ENCODE measurements around the gene SYT1. TPM values are rescaled to one million over a fixed set of nuclear protein-coding genes. Genes with fewer than 3 reads are reported as not detected.

The SYT1 gene
- total and polyA plus RNA-seq, 2 experiments from 2014 or later: 48.7 to 51.7 TPM

DNA sequence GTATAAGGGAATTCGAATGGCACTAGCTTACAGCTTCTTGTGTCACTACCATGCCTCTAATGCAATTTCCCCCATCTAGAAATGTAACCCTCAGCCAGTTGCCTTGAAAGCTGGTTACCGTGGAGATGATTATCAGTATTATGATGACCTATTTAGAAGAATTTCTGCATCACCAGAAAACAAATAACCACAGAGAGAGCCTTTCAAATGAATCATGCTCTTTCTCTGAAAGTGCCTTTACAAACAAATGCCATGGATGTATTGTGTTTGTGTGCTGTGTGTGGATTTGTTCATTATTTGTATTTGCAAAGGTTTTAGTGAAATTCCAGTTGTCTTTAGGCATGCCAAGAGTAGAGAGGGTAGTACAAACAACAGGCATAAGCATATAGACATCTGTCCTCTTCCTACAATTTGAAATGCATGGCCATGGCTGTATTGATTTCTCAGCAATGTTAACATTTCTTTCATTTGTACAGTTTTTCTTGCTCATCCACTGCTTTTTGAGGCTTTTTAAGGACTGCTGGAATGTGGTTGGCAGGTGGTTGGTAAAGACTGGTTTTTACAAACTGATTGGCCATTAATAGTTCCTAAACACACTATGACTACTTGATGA is 559.6 kb downstream of the SYT1 start:
- DNase-seq (ENCODE audit: low spot score) (no peak), ATAC-seq (no peak)
- Histone ChIP-seq H3K27me3 (ENCODE audit: insufficient read depth) (no peaks in the 10 kb centered on the region), H3K79me2 (replicated peaks; ENCODE audit: insufficient read depth) (no peaks in the 10 kb centered on the region), H3K4me1 (ENCODE audit: insufficient read depth) (peaks cover 18% of the 10 kb centered on the region; the same call in 1 of the 2 replicates), H3K9me2 (ENCODE audit: insufficient read depth) (no peaks in the 10 kb centered on the region), H4K20me1 (replicated peaks; ENCODE audit: insufficient read depth) (no peaks in the 10 kb centered on the region), H3K4me3 (no peak overlapping the region), H3F3A (replicated peaks; ENCODE audit: low read depth) (no peaks in the 10 kb centered on the region), H3K36me3 (ENCODE audit: insufficient read depth) (no peaks in the 10 kb centered on the region), H3K27ac (ENCODE audit: low read depth) (no peak overlapping the region), H2AFZ (no peak overlapping the region), H3K4me2 (no peak overlapping the region)
- H3K4me3 Mint-ChIP-seq: no peak overlapping the region
- H3K9me3 Mint-ChIP-seq: no peaks in the 10 kb centered on the region
- H3K36me3 Mint-ChIP-seq (ENCODE audit: low read depth): no peaks in the 10 kb centered on the region
- H3K27me3 Mint-ChIP-seq (ENCODE audit: insufficient read depth, low read depth, poor library complexity): no peaks in the 10 kb centered on the region
- H3K4me1 Mint-ChIP-seq: peaks cover 31% of the 10 kb centered on the region
- TF ChIP-seq ZNF114 (CRISPR knock-in tag; IDR thresholded peaks at IDR 0.05): no peak
- no peak for TF ChIP-seq ZNF331 (CRISPR knock-in tag; IDR thresholded peaks at IDR 0.05; ENCODE audit: low read depth)
- no peak for TF ChIP-seq EZH2phosphoT487 (IDR thresholded peaks at IDR 0.05; ENCODE audit: unreplicated experiment)
- no peak for TF ChIP-seq CREB1 (CRISPR knock-in tag; IDR thresholded peaks at IDR 0.05; ENCODE audit: low read depth)
- no peak for TF ChIP-seq POLR2AphosphoS5 (IDR thresholded peaks at IDR 0.05; ENCODE audit: low read depth)
- TF ChIP-seq, protein P1, sequence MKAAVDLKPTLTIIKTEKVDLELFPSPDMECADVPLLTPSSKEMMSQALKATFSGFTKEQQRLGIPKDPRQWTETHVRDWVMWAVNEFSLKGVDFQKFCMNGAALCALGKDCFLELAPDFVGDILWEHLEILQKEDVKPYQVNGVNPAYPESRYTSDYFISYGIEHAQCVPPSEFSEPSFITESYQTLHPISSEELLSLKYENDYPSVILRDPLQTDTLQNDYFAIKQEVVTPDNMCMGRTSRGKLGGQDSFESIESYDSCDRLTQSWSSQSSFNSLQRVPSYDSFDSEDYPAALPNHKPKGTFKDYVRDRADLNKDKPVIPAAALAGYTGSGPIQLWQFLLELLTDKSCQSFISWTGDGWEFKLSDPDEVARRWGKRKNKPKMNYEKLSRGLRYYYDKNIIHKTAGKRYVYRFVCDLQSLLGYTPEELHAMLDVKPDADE (IDR thresholded peaks at IDR 0.05): no peak
- no peak for TF ChIP-seq STAT1 (IDR thresholded peaks at IDR 0.05; ENCODE audit: unreplicated experiment)
- TF ChIP-seq, protein P2, sequence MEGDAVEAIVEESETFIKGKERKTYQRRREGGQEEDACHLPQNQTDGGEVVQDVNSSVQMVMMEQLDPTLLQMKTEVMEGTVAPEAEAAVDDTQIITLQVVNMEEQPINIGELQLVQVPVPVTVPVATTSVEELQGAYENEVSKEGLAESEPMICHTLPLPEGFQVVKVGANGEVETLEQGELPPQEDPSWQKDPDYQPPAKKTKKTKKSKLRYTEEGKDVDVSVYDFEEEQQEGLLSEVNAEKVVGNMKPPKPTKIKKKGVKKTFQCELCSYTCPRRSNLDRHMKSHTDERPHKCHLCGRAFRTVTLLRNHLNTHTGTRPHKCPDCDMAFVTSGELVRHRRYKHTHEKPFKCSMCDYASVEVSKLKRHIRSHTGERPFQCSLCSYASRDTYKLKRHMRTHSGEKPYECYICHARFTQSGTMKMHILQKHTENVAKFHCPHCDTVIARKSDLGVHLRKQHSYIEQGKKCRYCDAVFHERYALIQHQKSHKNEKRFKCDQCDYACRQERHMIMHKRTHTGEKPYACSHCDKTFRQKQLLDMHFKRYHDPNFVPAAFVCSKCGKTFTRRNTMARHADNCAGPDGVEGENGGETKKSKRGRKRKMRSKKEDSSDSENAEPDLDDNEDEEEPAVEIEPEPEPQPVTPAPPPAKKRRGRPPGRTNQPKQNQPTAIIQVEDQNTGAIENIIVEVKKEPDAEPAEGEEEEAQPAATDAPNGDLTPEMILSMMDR (conservative IDR thresholded peaks at IDR 0.05; ENCODE audit: low read depth in 2 of 2): no peak
- TF ChIP-seq, protein P3, sequence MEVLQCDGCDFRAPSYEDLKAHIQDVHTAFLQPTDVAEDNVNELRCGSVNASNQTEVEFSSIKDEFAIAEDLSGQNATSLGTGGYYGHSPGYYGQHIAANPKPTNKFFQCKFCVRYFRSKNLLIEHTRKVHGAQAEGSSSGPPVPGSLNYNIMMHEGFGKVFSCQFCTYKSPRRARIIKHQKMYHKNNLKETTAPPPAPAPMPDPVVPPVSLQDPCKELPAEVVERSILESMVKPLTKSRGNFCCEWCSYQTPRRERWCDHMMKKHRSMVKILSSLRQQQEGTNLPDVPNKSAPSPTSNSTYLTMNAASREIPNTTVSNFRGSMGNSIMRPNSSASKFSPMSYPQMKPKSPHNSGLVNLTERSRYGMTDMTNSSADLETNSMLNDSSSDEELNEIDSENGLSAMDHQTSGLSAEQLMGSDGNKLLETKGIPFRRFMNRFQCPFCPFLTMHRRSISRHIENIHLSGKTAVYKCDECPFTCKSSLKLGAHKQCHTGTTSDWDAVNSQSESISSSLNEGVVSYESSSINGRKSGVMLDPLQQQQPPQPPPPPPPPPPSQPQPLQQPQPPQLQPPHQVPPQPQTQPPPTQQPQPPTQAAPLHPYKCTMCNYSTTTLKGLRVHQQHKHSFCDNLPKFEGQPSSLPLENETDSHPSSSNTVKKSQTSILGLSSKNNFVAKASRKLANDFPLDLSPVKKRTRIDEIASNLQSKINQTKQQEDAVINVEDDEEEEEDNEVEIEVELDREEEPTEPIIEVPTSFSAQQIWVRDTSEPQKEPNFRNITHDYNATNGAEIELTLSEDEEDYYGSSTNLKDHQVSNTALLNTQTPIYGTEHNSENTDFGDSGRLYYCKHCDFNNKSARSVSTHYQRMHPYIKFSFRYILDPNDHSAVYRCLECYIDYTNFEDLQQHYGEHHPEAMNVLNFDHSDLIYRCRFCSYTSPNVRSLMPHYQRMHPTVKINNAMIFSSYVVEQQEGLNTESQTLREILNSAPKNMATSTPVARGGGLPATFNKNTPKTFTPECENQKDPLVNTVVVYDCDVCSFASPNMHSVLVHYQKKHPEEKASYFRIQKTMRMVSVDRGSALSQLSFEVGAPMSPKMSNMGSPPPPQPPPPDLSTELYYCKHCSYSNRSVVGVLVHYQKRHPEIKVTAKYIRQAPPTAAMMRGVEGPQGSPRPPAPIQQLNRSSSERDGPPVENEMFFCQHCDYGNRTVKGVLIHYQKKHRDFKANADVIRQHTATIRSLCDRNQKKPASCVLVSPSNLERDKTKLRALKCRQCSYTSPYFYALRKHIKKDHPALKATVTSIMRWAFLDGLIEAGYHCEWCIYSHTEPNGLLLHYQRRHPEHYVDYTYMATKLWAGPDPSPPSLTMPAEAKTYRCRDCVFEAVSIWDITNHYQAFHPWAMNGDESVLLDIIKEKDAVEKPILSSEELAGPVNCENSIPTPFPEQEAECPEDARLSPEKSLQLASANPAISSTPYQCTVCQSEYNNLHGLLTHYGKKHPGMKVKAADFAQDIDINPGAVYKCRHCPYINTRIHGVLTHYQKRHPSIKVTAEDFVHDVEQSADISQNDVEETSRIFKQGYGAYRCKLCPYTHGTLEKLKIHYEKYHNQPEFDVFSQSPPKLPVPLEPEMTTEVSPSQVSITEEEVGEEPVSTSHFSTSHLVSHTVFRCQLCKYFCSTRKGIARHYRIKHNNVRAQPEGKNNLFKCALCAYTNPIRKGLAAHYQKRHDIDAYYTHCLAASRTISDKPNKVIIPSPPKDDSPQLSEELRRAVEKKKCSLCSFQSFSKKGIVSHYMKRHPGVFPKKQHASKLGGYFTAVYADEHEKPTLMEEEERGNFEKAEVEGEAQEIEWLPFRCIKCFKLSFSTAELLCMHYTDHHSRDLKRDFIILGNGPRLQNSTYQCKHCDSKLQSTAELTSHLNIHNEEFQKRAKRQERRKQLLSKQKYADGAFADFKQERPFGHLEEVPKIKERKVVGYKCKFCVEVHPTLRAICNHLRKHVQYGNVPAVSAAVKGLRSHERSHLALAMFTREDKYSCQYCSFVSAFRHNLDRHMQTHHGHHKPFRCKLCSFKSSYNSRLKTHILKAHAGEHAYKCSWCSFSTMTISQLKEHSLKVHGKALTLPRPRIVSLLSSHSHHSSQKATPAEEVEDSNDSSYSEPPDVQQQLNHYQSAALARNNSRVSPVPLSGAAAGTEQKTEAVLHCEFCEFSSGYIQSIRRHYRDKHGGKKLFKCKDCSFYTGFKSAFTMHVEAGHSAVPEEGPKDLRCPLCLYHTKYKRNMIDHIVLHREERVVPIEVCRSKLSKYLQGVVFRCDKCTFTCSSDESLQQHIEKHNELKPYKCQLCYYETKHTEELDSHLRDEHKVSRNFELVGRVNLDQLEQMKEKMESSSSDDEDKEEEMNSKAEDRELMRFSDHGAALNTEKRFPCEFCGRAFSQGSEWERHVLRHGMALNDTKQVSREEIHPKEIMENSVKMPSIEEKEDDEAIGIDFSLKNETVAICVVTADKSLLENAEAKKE (CRISPR knock-in tag; IDR thresholded peaks at IDR 0.05): no peak
- TF ChIP-seq NANOG (IDR thresholded peaks at IDR 0.05; ENCODE audit: borderline replicate concordance): no peak
- TF ChIP-seq JUNB (IDR thresholded peaks at IDR 0.05; ENCODE audit: unreplicated experiment): no peak
- TF ChIP-seq, protein P4, sequence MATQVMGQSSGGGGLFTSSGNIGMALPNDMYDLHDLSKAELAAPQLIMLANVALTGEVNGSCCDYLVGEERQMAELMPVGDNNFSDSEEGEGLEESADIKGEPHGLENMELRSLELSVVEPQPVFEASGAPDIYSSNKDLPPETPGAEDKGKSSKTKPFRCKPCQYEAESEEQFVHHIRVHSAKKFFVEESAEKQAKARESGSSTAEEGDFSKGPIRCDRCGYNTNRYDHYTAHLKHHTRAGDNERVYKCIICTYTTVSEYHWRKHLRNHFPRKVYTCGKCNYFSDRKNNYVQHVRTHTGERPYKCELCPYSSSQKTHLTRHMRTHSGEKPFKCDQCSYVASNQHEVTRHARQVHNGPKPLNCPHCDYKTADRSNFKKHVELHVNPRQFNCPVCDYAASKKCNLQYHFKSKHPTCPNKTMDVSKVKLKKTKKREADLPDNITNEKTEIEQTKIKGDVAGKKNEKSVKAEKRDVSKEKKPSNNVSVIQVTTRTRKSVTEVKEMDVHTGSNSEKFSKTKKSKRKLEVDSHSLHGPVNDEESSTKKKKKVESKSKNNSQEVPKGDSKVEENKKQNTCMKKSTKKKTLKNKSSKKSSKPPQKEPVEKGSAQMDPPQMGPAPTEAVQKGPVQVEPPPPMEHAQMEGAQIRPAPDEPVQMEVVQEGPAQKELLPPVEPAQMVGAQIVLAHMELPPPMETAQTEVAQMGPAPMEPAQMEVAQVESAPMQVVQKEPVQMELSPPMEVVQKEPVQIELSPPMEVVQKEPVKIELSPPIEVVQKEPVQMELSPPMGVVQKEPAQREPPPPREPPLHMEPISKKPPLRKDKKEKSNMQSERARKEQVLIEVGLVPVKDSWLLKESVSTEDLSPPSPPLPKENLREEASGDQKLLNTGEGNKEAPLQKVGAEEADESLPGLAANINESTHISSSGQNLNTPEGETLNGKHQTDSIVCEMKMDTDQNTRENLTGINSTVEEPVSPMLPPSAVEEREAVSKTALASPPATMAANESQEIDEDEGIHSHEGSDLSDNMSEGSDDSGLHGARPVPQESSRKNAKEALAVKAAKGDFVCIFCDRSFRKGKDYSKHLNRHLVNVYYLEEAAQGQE (IDR thresholded peaks at IDR 0.05; ENCODE audit: unreplicated experiment): no peak
- no peak for TF ChIP-seq EZH2 (IDR thresholded peaks at IDR 0.05; ENCODE audit: low read depth, unreplicated experiment)
- no peak overlapping the region for H3K27ac Mint-ChIP-seq
